Eye (tissue), 1 donor: ENCODE data around the gene SLC2A5.

ENCODE experiments used
- DNase-seq: peaks from one replicate; pipeline ENCODE4 v3.0.0-alpha.2; 2015

SLC2A5 gene

DNA sequence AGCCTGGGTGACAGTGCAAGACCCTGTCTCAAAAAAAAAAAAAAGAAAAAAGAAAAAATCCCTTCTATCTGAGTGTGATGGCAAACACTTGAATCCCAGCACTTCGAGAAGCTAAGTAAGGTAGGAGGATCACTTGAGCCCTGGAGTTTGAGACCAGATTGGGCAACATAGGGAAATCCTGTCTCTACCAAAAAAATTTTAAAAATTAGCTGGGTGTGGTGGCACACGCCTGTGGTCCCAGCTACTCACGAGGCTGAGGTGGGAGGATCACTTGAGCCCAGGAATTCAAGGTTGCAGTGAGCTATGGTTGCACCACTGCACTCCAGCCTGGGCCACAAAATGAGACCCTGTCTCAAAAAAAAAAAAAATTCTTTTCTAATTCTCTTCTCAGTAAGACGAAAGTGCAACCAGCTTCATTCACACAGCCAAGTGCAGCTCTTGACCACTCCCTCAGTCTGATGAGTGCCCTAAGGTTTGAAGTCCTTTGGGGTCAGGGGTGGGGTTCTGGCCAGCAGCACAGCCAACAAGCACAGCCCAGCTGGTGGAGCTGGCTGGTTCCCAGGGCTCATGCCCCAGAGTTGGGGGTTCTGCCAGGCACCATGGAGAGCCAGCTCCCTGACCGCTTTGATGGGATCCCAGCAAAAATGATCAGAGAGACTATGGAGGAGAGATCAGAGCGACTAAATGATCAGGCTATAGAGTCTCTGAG lies 8.0 kb downstream of the SLC2A5 start:
- no peak for DNase-seq

DNA sequence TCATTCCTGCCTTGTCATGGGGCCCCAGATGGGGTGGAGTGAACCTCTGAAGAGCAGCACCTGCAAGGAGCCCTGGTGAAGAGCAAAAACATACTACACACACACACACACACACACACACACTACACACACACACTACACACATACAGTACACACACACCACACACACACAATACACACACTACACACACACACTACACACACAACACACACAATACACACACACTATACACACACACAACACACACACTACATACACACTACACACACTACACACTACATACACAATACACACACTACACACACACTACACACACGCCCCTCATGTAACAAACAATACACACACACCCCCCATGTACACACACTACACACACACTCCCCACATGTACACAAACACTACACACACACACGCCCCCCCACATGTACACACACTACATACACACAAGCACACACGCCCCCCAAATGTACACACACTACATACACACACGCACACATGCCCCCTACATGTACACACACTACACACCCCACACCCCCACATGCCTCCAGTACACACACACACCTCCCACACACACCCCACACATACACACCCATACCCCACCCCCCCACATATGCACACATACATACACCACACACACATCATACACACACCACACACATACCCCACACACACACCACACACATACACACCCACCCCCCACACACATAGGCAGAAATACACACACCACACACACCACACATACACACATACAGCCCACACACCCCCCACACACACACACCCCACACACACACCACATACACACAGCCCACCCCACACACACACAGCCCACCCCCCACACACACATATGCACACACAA lies 9.3 kb downstream of the SLC2A5 start:
- no peak for DNase-seq

DNA sequence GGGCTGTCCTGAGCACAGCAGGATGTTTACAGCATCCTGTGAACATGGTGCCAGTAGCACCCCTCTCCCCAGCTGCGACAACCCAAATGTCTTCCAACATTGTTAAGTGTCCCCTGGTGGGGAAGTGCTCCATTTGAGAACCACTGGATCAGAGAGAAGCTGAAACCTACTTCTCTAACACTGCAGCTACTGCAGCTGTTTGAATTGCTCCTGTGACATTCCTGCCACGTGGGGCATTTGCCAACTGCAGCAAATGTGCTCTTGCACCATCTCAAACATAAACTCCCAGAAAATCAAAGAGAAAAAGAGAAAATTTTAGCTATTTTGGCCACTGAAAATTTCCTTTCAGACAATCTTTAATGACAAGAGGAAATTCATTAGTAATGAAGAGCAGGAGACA lies 11.0 kb downstream of the SLC2A5 start:
- DNase-seq: no peak

DNA sequence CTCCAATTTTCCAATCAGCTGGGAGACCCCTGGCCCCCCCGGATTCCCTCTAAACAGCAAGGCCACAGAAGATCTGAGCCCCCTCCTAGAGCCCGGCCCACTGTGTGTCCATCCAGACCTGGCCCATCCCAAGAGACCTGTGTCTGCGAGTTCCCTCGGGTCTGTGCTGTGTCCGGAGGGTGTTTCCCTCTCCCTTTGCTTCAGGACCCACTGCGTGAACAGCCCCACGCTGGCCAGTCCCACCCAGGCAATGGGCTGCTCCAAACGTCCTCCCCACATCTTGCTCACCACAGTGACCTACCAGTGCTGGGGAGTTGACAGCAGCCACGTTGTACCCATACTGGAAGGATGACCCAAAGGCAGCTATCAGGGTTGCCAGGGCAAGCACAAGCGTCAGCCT lies 11.6 kb downstream of the SLC2A5 start:
- no peak for DNase-seq

DNA sequence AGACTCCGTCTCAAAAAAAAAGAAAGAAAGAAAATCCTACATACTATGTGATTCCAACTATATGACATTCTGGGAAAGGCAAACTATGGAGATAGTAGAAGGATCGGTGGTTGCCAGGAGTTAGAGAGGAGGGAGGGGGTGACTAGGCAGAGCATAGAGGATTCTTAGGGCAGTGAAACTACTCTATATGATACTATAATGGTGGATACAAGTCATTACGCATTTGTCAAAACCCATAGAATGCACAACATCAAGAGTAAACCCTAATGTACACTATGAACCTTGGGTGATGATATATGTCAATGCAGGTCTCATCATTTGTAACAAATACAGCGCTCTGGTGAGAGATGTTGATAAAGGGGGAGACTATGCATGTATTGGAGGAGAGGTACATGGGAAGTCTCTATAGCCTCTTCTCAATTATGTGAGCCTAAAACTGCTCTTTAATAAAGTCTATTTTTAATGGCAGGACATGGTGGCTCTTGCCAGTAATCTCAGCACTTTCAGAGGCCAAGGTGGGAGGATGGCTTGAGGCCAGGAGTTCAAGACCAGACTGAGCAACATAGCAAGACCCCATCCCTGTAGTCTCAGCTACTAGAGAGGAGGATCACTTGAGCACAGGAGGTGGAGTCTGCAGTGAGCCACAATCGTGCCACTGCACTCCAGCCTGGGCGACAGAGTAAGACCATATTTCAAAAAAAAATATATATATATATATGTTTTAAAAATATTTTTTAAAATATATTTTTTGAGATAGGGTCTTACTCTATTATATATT lies 17.0 kb downstream of the SLC2A5 start:
- DNase-seq: no peak

DNA sequence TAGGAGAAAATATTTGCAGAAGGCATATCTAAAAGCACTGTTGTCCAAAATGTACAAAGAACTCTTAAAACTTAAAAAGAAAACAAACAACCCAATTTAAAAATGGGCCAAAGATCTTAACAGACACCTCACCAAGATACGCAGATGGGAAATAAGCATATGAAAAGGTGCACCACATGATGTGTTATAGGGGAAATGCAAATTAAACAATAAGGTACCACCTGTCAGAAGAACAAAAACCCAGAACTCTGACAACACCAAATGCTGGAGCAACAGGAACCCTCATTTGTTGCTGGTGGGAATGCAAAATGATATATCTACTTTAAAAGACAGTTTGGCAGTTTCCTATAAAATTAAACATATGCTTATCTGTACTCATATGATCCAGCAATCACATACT lies 18.1 kb downstream of the SLC2A5 start:
- no peak for DNase-seq

DNA sequence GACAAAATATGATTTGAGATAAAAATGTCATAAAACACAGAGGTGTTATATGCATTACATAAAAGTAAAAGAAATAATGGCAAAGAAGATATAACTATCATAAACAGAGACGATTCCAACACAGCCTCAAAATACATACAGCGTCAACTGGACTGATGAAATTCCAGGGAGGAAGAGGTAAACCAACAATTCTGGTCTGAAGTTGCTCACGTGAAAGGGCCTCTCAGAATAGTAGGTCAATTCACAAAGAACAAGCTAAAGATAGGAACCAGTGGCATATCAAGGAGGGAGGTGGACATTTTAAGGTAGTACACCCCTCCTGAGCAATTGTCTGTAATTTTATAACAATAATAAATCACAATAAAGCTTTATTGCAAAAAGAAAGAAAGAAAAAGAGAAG lies 18.6 kb downstream of the SLC2A5 start:
- no peak for DNase-seq

DNA sequence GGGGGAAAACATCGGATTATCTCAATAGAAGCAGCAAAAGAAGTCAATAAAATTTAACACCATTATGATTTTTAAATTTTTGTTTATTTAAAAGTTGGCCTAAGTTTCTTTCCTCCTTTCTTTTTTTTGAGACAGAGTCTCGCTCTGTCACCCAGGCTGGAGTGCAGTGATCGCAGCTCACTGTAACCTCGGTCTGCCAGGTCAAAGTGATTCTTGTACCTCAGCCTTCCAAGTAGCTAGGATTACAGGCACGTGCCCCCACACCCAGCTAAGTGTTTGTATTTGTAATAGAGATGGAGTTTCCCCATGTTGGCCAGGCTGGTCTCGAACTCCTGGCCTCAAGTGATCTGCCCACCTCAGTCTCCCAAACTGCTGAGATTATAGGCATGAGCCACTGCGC lies 20.9 kb downstream of the SLC2A5 start:
- no peak for DNase-seq

DNA sequence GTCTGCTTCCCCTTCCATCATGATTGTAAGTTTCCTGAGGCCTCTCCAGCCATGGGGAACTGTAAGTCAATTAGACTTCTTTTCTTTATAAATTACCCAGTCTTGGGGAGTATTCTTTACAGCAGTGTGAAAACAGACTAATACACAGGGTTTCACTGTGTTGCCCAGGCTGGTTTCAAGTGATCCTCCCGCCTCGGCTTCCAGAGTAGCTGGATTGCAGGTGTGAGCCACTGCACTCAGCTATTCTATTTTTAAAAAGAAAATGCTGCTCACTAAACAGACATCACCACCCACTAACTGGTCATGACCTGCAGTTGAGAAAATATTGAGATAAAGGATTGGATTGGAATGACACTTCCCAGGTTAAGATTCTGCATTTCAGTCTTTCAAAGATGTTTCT lies 22.4 kb downstream of the SLC2A5 start:
- no peak for DNase-seq

DNA sequence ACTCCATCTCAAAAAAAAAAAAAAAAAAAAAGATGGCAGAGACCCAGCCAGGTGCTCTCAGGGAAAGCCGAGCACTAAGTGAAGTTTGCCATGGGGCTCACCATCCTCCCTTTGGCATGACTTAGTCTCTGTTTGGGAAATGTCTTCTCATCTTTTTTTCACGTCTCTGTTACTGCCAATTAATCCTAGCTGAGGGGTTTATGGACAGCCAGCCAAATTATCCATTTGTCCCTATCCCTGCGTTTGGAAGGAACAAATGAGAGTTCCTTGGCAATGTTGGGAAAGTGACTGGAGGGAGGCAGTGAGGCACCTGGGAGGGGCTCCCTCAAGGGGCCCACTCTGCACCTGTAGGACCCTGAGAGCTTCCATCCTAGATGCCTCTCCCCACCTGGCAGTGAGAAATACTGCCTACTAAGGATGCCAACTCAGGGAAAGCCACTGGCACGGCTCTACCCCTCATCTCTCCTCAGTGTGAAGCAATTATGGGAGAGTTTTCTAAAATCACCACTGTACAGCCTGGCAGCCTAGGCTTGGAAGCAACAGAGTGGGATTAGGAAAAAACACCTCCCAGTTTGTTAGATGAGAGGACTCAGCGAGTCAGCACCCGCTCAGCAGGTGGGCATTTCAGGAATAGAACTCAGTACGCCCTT lies 23.4 kb downstream of the SLC2A5 start:
- DNase-seq: no peak

DNA sequence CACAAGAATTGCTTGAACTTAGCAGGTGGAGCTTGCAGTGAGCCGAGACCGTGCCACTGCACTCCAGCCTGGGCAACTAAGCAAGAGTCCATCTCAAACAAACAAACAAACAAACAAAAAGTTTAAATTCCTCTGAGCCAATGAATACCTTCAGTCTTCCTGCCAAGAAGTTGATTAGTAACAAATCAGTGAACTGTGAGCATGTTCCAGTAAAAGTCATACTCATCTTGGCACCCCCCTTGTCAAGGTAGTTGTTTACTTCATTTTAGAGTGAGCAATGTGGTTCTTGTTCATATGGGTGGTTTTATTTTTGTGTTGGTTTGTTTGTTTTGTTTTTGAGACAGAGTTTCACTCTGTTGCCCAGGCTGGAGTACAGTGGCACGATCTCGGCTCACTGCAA lies 25.2 kb downstream of the SLC2A5 start:
- no peak for DNase-seq

DNA sequence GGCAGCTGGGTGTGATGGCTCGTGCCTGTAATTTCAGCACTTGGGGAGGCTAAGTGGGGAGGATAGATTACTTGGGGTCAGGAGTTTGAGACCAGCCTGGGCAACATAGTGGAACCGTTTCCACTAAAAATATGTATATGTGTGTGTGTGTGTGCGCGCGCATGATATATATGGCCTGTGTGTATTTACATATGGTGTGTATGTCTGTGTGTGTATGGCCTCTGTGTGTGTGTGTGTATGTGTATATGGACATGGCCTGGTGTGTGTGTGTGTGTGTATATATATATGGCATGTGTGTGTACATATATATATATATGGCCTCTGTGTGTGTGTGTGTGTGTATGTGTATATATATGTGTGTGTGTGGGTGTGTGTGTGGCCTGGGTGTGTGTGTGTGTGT lies 27.2 kb downstream of the SLC2A5 start:
- DNase-seq: no peak

DNA sequence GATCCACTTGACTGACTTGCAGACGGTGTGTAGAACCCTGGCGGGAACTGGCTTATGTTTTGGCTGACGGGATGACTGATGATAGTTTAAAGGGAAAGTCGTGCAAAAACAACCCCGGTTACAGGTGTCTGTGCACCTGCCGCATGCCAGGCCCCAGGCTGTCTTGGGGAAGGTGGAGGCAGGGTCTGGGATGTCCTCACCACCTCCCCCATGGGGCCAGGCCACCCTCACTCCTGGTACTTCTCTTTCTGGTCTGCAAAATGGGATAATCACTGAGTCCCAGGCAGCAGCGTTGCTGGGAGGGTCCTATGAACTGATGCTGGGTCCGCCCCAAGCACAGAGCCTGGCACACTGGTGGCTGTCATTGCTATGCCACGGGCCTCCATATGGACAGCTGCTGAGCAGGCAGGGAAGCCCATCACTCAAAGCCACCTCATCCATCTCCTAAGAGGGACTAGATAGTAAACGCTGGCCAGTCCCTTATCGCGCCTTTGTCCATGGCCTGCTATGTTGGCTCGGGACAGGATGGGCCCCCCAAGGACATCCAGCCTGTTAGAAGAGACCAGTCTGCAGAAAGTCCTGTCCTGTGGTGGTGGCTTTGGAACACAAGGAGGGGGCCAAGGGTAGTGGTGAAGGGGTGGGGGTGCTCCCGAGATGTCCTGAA lies 28.2 kb downstream of the SLC2A5 start:
- no peak for DNase-seq

DNA sequence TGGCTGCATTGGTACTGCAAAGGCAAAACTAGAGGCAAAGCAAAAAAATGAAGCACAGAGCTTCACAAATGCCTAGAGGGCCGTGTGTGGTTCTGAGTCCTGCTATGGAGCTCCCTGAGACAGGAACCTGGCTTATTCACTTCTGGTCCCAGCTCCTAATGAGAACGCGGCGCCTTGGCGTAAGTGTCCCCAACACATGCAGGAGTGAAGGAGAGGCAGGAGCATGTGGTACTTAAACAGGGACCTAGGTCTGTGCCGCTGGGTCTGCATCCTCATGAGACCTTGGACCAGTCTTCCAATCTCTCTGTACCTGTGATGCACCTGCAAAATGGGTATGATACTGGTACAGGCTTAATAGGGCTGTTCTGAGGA lies 28.8 kb downstream of the SLC2A5 start:
- no peak for DNase-seq

DNA sequence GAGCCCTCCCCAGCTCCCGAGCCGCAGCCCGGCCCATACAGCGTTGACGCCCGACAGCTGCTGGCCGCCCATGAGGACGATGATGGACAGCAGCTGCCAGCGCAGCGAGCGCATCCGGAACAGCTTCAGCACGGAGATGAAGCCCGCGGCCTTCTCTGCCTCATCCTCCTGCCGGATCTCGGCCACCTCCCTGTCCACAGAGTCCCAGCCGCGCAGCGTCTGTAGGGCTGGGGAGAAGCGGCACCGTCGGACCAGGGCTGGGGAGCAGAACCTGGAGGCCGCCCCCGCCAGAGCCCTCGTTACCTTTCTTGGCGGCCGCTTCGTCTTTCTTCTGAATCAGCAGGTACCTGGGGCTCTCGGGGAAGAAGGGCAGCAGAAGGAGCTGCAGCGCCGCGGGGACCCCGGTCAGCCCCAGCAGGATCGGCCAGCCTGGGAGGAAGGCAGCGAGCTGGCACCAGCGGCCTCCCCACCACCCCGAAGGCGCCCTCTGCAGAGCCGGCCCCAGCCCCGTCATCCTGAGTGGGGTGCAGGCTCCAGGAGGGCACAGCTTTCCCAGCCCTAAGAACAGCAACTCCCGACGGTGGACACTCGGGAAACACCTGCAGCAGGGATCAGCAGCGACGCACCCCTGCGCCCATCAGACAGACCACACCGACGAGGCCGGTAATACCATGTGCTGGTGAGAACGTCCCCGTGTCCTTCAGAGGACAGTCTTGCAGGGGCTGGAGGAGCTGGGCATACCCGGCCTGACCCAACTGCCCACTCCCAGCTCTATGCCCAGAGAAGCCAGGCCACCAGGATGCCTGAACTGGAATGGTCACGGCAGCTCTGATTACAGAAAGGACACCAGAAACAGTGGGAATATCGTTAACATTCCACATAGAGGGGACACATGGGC lies 29.4 kb downstream of the SLC2A5 start:
- DNase-seq: no peak

DNA sequence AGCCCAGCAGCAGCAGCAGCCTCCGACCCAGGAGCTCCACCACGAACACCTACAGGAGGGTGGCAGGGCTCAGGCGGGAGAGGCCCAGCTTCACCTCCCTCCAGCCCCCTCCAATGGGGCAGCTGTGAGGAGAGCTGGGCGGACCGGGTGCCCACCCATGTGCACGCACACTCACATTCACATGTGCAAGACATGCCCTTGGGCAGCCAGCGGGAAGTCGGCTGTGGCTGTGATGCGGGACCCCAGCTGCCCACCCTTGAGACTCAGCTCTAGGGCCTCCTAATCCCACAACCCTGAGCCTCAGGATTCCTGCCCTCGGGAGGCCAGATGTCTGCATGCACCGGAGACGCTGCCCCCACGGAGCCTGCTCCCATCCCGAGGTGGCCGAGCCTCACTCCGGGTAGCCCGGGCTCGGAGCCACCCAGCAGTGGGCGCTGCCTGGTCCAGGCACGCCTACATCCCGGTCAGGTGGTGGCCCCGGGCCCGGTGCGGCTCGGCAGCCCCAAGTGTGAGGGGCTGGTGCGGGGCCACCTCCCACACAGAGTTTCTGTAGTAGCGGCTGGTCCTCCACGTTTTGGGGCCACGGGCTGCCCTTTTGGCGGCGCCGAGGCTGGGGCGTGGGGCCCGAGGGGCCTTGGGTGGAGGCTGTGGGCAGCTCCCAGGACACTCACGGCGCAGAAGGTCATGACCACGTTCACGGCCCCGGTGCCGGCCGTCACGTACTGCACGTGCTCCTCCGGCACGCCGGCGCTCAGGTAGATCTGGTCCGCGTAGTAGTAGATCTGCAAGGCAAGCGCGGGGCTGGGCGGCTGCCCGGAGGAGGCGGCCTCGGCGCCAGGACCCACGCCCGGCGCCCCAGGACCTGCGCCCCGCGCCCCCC lies 30.3 kb downstream of the SLC2A5 start:
- DNase-seq: no peak

DNA sequence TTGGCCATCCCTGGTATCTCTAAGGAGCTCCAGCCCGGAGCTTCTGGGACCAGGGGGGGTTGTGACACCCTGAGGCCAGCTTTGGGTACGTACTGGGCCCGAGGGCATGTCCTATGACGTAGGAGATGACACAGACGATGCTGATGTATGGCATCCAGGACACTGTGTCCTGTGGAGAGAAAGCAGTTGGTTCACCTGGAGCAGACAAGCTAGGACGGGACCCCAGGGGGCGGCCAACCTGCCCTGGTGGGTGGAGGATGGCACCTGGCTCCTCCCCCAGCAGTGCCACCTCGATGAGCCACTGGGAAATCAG lies 31.1 kb downstream of the SLC2A5 start:
- DNase-seq: no peak

DNA sequence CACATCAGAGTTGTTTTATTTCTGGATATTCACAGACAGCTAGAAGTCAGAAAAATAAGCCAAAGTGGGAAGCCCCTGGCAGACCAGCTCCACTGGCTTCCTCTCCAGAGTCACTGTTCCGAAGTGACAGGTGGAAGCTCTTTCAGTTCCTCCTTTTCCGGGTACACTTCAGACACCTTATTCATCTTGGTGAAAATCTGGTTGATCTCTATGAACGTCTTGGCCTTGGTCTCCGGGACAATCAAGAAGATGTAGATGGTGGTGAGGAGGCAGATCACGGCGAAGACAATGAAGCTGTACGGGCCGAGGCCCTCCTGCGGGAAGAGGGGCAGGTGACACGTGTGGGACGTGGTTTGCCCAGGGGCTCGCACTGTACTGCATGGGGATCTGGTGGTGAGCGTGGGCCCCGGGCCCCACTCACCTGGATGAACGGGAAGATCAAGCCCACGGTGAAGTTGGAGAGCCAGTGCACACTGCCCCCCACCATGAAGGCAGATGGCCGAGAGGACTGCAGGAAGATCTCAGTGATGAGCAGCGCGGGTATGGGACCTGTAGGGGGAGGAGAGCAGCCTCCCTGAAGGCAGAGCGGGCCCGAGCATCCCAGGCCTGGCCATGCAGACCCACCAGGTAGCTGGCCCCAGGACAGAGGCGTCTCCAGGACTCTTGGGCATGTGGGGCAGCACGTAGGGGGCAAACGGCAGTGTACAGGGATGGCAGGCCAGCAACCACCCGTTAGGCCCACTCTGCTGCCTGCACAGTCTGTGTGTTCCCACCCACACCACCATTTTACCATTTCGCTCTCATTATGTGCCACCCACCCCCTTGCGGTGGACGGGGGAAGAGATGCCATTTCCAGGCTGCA lies 31.7 kb downstream of the SLC2A5 start:
- DNase-seq: no peak

DNA sequence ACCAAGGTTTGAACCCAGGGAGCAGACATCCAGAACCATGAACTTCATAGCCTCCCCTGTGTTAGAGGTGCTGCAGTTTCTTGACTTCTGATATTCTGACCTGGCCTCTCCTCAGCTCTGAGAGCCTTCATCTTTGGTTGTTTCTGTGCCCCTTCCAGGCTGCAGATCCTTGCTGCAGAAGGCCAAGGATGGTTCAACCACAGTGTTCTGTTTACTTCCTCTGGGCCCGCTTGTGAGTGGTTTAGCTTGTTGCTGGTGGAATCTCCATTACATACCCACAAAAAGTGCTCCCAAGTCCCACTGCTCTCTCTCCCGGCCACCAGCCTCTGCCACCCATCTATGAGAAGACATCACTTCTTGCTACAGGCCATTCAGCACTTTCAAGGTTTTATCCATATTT lies 34.2 kb downstream of the SLC2A5 start:
- no peak for DNase-seq

DNA sequence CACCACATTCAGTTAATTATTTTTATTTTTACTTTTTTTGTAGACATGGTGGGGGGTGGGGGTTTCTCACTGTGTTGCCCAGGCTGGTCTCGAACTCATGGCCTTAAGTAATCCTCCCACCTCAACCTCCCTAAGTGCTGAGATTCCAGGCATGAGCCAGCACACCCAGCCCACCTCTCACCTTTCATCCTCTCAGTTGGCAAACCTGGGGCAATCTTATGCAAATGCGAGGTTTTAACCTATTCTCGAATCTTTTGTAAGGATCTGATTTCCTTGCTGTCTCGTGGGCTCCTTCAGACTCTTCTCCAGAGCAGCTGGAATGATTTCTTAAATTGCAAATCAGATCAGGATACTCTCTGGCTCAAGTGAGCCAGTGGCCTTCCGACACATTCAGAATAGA lies 36.1 kb downstream of the SLC2A5 start:
- no peak for DNase-seq
